K562 (cell line): Measurements from ENCODE around the gene ARPC4. TPM values are rescaled to one million over a fixed set of nuclear protein-coding genes. Genes with fewer than 3 reads are reported as not detected.
A peak's percentile ranks its signal among the peaks of the same experiment; 100 is the strongest.

Experiments
- ASH1L ChIP-seq: fragments of 450-650 bp; IDR thresholded peaks from 2 replicates; pipeline ENCODE4 v1.6.1; 2018; ENCODE audit warnings: borderline replicate concordance, mild to moderate bottlenecking, low read depth; ENCODE audit not compliant: partially characterized antibody
- ATF1 ChIP-seq, 2 experiments: fragments of 450-650 bp in 1 of 2; IDR thresholded peaks; 2 replicates each; pipeline ENCODE4 v1.6.1; 2016; ENCODE audit warnings: missing compliant biosample characterization in 1 of 2, missing genetic modification characterization in 1 of 2
- BRF2 ChIP-seq: IDR thresholded peaks from 3 replicates; pipeline ENCODE4 v1.6.1; 2011; ENCODE audit warnings: borderline replicate concordance, mild to moderate bottlenecking; ENCODE audit not compliant: insufficient read length, insufficient read depth
- CREB1 ChIP-seq, 2 experiments: sonication (generic) in 1 of 2; formaldehyde crosslinking in 1 of 2; IDR thresholded peaks; 2 replicates each; pipeline versions ENCODE4 v1.6.1 to v1.8.0; 2012 to 2022; ENCODE audit warnings: inconsistent platforms in 1 of 2, mild to moderate bottlenecking in 1 of 2, missing genetic modification reagents in 1 of 2, moderate library complexity in 1 of 2
- ELF1 ChIP-seq: fragments of 200-800 bp; sonication (Bioruptor generic); IDR thresholded peaks from 2 replicates; pipeline ENCODE4 v1.6.1; 2016; ENCODE audit warnings: missing genetic modification characterization, missing compliant biosample characterization
- ELF2 ChIP-seq: fragments of 250-450 bp; sonication (Bioruptor Pico); IDR thresholded peaks from 2 replicates; pipeline ENCODE4 v1.5.0; 2021; ENCODE audit warnings: mild to moderate bottlenecking
- ELF4 ChIP-seq: fragments of 450-650 bp; formaldehyde crosslinking; IDR thresholded peaks from 2 replicates; pipeline ENCODE4 v1.4.0; 2022; ENCODE audit warnings: missing genetic modification characterization
- FOXA3 ChIP-seq, 2 experiments: fragments of 450-650 bp in 1 of 2; sonication (generic) in 1 of 2; formaldehyde crosslinking; IDR thresholded peaks in 1 of 2; conservative IDR thresholded peaks in 1 of 2; 2 replicates each; pipeline versions ENCODE4 v1.4.0 to v1.8.0; 2020 to 2022; ENCODE audit warnings: mild to moderate bottlenecking in 2 of 2, missing genetic modification reagents in 1 of 2
- FOXM1 ChIP-seq, 2 experiments: fragments of 450-650 bp in 1 of 2; sonication (generic) in 1 of 2; formaldehyde crosslinking in 1 of 2; IDR thresholded peaks; 2 replicates each; pipeline versions ENCODE4 v1.6.1 to v1.9.0; 2017 to 2022; ENCODE audit warnings: low read depth in 2 of 2, mild to moderate bottlenecking in 2 of 2, missing genetic modification reagents in 1 of 2, moderate library complexity in 1 of 2
- HDAC6 ChIP-seq: IDR thresholded peaks from 2 replicates; pipeline ENCODE4 v1.6.1; 2012; ENCODE audit warnings: low read depth, mild to moderate bottlenecking, control low read depth, inconsistent platforms, low read length, moderate library complexity
- KDM4B ChIP-seq, 2 experiments: fragments of 450-650 bp in 1 of 2; sonication (generic) in 1 of 2; IDR thresholded peaks; 2 replicates each; pipeline ENCODE4 v1.6.1; 2016 to 2017; ENCODE audit warnings: borderline replicate concordance in 2 of 2, antibody characterized with exemption in 1 of 2, low read depth in 1 of 2, mild to moderate bottlenecking in 1 of 2
- KLF10 ChIP-seq: fragments of 250-450 bp; sonication (Bioruptor Pico); IDR thresholded peaks from 2 replicates; pipeline ENCODE4 v1.6.1; 2021; ENCODE audit warnings: matching md5 sums
- KLF13 ChIP-seq: fragments of 450-650 bp; IDR thresholded peaks from 2 replicates; pipeline ENCODE4 v1.6.1; 2016; ENCODE audit warnings: missing genetic modification characterization, low read depth, mild to moderate bottlenecking, missing compliant biosample characterization, moderate library complexity, borderline replicate concordance
- LCOR ChIP-seq: sonication (generic); formaldehyde crosslinking; IDR thresholded peaks from 2 replicates; pipeline ENCODE4 v1.8.0; 2022; ENCODE audit warnings: mild to moderate bottlenecking, missing genetic modification reagents
- MAFF ChIP-seq: IDR thresholded peaks from 2 replicates; pipeline ENCODE4 v1.6.1; 2012; ENCODE audit warnings: low read length, improper control_type of control experiment
- MEIS2 ChIP-seq: fragments of 450-650 bp; IDR thresholded peaks from 2 replicates; pipeline ENCODE4 v1.6.1; 2014; ENCODE audit warnings: mild to moderate bottlenecking; ENCODE audit not compliant: partially characterized antibody
- NFIC ChIP-seq: fragments of 450-650 bp; IDR thresholded peaks from 2 replicates; pipeline ENCODE4 v1.6.1; 2017; ENCODE audit warnings: mild to moderate bottlenecking, inconsistent platforms
- NR2C1 ChIP-seq, 2 experiments: fragments of 450-650 bp; IDR thresholded peaks; 2 replicates each; pipeline ENCODE4 v1.6.1; 2017; ENCODE audit warnings: mild to moderate bottlenecking in 2 of 2, antibody characterized with exemption in 1 of 2, inconsistent platforms in 1 of 2, missing compliant biosample characterization in 1 of 2, missing genetic modification characterization in 1 of 2
- POLR2A ChIP-seq: fragments of 450-650 bp; conservative IDR thresholded peaks from 2 replicates; pipeline ENCODE4 v1.6.1; 2016
- SUPT5H ChIP-seq: fragments of 450-650 bp; IDR thresholded peaks from 2 replicates; pipeline ENCODE4 v1.6.1; 2016
- TAF9B ChIP-seq: fragments of 450-650 bp; IDR thresholded peaks from 2 replicates; pipeline ENCODE4 v1.6.1; 2018; ENCODE audit warnings: mild to moderate bottlenecking; ENCODE audit not compliant: partially characterized antibody
- TAL1 ChIP-seq: fragments of 450-650 bp; IDR thresholded peaks from 2 replicates; pipeline ENCODE4 v1.6.1; 2016; ENCODE audit warnings: mild to moderate bottlenecking
- TRIM28 ChIP-seq: fragments of 450-650 bp; IDR thresholded peaks from 2 replicates; pipeline ENCODE4 v1.6.1; 2017
- ZBTB7A ChIP-seq: IDR thresholded peaks from 2 replicates; pipeline ENCODE4 v1.6.1; 2011; ENCODE audit warnings: low read depth, mild to moderate bottlenecking, low read length, moderate library complexity, borderline replicate concordance; ENCODE audit not compliant: control insufficient read depth
- ZBTB9 ChIP-seq: fragments of 450-650 bp; formaldehyde crosslinking; IDR thresholded peaks from 2 replicates; pipeline ENCODE4 v1.4.0; 2020; ENCODE audit warnings: mild to moderate bottlenecking, moderate library complexity
- ZKSCAN3 ChIP-seq: fragments of 250-450 bp; sonication (Bioruptor Pico); IDR thresholded peaks from 2 replicates; pipeline ENCODE4 v1.4.0; 2020
- ZNF384 ChIP-seq: IDR thresholded peaks from 2 replicates; pipeline ENCODE4 v1.6.1; 2012; ENCODE audit warnings: low read depth, low read length, improper control_type of control experiment
- ZNF668 ChIP-seq: fragments of 250-450 bp; sonication (Bioruptor Pico); IDR thresholded peaks from 2 replicates; pipeline ENCODE4 v1.8.0; 2022; ENCODE audit warnings: mild to moderate bottlenecking, inconsistent platforms
- polyA plus RNA-seq, 8 experiments: library from polyadenylated mRNA; depleted of rRNA in 4 of 8; stranded (reverse) in 5 of 8; unstranded in 3 of 8; fragments of >200 nt; fragmentation: Nextera tagmentation in 2 of 8; fragmentation: Illumina TruSeq in 1 of 8; extraction: Ambion mirVana in 2 of 8; extraction: Trizol in 1 of 8; gene quantifications; 2 replicates each; pipeline versions ENCODE4 v1.2.1 to v1.2.3, GENCODE V29; 2011 to 2014; ENCODE audit warnings: inconsistent platforms in 1 of 8, missing spikeins in 1 of 8
- total RNA-seq, 7 experiments: library from RNA; depleted of rRNA in 6 of 7; stranded (reverse); fragments of >200 nt in 6 of 7; fragmentation: Illumina TruSeq in 2 of 7; extraction: Trizol in 2 of 7; gene quantifications; 2 replicates each; pipeline versions ENCODE4 v1.2.1 to v1.2.3, GENCODE V29; 2011 to 2021; ENCODE audit warnings: low replicate concordance in 1 of 7

ARPC4 gene
- total and polyA plus RNA-seq, 9 of the 15 experiments (the other 6 are each of a cell fraction or from before 2014, with no cell fraction given) = 20.1 to 153 (median 119) TPM

- TF ChIP-seq FOXA3 (CRISPR knock-in tag; conservative IDR thresholded peaks at IDR 0.05 in 1 of 2, IDR thresholded peaks at IDR 0.05 in 1 of 2) (0 out of 4 replicates have a peak, but pooled peaks of 1 of the 2 experiments have one; percentile 62), ZBTB9 (CRISPR knock-in tag) (0 out of 2 replicates have a peak, but pooled peaks have one; percentile 56), ELF2 (CRISPR knock-in tag) (0 out of 2 replicates have a peak, but pooled peaks have one; percentile 2), LCOR (CRISPR knock-in tag) (peak; percentile 48; the same call in 1 of the 2 replicates), SUPT5H (peak; percentile 19), KLF10 (CRISPR knock-in tag) (no peak), BRF2 (no peak), POLR2A (peak; percentile 6), MAFF (peak; percentile 1; the same call in 1 of the 2 replicates), MEIS2 (no peak), NR2C1 (IDR thresholded peaks at IDR 0.05) (no peak), NR2C1 (tag; IDR thresholded peaks at IDR 0.05) (peak; percentile 54; the same call in 1 of the 2 replicates), ATF1 (CRISPR knock-in tag; IDR thresholded peaks at IDR 0.05) (no peak), ATF1 (tag; IDR thresholded peaks at IDR 0.05) (no peak), ZNF668 (no peak), ZKSCAN3 (no peak), ASH1L (no peak), FOXM1 (IDR thresholded peaks at IDR 0.05; ENCODE audit: low read depth) (no peak), FOXM1 (CRISPR knock-in tag; IDR thresholded peaks at IDR 0.05; ENCODE audit: low read depth) (0 out of 2 replicates have a peak, but pooled peaks have one; percentile 72), KLF13 (tag) (no peak), TAF9B (peak; percentile 18), TAL1 (no peak), ELF4 (no peak), ZBTB7A (peak; percentile 96; the same call in 1 of the 2 replicates), ZNF384 (0 out of 2 replicates have a peak, but pooled peaks have one; percentile 6), HDAC6 (no peak), KDM4B (IDR thresholded peaks at IDR 0.05; ENCODE audit: borderline replicate concordance in 2 of 2, low read depth in 1 of 2) (0 out of 4 replicates have a peak, but pooled peaks of 1 of the 2 experiments have one; percentile 8), TRIM28 (no peak), NFIC (peak; percentile 69), ELF1 (tag) (peak; percentile 69), CREB1 (IDR thresholded peaks at IDR 0.05) (no peak), CREB1 (CRISPR knock-in tag; IDR thresholded peaks at IDR 0.05) (0 out of 2 replicates have a peak, but pooled peaks have one; percentile 34)
Measured at GRCh38 chr3:9793161-9793781, 389 bp downstream of the ARPC4 start (continued).
